ENCODE measurements around the gene ZNF621. TPM values are rescaled to one million over a fixed set of nuclear protein-coding genes. Genes with fewer than 3 reads are reported as not detected.

Gene ZNF621
- total RNA-seq, 1 donor: 19.0 TPM

DNA sequence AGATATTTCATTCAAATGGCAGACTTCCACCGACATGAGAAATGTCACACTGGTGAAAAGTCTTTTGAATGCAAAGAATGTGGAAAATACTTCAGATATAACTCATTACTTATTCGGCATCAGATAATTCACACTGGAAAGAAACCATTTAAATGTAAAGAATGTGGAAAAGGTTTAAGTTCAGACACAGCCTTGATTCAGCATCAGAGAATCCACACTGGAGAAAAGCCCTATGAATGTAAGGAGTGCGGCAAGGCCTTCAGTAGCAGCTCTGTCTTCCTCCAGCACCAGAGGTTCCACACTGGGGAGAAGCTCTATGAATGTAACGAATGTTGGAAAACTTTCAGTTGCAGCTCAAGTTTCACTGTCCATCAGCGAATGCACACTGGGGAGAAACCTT lies 8.6 kb upstream of the ZNF621 start:
- TF ChIP-seq CTCF (IDR thresholded peaks at IDR 0.05; ENCODE audit: insufficient read depth, low read depth, low read length): no peak
- DNase-seq (ENCODE audit: low read depth): peak; percentile 34

DNA sequence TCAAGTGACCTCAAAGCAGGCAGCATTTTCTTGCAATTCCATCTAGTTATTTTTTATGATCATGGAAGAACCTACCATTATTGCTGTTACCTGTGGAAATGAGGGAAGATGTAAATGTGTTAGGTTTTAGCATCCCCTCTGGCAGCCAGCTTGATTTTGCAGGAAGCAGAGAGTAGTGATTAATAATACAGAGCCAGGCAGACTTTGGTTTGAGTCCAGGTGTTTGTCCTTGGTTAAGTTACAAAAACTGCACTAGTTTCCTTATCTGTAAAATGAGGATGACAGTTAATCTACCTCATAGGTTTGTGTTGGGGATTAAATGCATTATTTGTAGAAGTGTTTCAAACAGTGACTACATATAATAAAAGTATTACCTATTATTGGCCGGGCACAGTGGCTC lies 6.7 kb upstream of the ZNF621 start:
- no peak for DNase-seq (ENCODE audit: low read depth)
- TF ChIP-seq CTCF (IDR thresholded peaks at IDR 0.05; ENCODE audit: insufficient read depth, low read depth, low read length): no peak
- H3K4me3 ChIP-seq (ENCODE audit: low read depth, low read length): no peak overlapping the region

More for the DNA sequence above, 8.6 kb upstream of the ZNF621 start:
- no peak overlapping the region for H3K4me3 ChIP-seq (ENCODE audit: low read depth, low read length)

- DNase-seq (ENCODE audit: low read depth): no peak
- no peak for TF ChIP-seq CTCF (IDR thresholded peaks at IDR 0.05; ENCODE audit: insufficient read depth, low read depth, low read length)
- no peak overlapping the region for H3K4me3 ChIP-seq (ENCODE audit: low read depth, low read length)
Observed at GRCh38 chr3:40518848-40519247, 5.9 kb upstream of the ZNF621 start.

- DNase-seq (ENCODE audit: low read depth): no peak
- no peak overlapping the region for H3K4me3 ChIP-seq (ENCODE audit: low read depth, low read length)
- TF ChIP-seq CTCF (IDR thresholded peaks at IDR 0.05; ENCODE audit: insufficient read depth, low read depth, low read length): no peak
Observed at GRCh38 chr3:40521254-40521653, 3.5 kb upstream of the ZNF621 start.

DNA sequence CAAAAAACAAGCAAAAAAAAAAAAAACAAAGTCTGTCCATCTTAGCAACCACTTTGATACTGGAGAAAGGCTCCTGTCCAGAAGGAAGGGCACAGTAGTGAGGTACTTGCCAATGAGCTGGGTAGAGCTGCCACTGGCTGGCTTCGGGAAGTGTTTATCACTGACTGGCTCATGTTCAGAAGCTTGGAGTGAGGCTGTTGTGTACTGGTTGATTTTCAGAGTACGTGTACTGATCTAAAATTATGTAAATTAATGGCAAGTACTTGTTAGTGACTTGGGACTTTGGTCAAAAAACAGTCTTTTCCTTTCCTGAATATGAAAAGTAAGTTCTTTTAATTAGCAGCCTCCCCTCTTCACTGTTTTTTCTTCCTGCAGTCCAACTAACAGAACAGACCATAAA lies 979 bp upstream of the ZNF621 start:
- no peak for TF ChIP-seq CTCF (IDR thresholded peaks at IDR 0.05; ENCODE audit: insufficient read depth, low read depth, low read length)
- no peak overlapping the region for H3K4me3 ChIP-seq (ENCODE audit: low read depth, low read length)
- no peak for DNase-seq (ENCODE audit: low read depth)

DNA sequence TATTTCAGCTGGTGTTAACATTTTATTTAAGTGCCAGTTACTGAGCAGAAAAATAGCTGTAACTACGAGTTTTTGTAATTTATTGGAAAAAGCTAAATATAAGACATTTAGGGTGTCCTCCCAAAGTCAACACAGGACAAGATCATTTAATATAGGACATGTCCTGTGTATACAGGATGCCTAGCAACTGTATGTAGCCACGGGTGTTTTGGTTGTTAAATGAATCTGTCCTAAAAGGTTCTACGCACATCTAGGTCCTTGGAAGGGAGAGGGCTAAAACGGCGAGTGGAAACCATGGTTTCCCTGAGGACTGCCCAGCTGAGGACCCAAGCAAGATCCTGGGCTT lies 565 bp upstream of the ZNF621 start:
- DNase-seq (ENCODE audit: low read depth): no peak
- TF ChIP-seq CTCF (IDR thresholded peaks at IDR 0.05; ENCODE audit: insufficient read depth, low read depth, low read length): no peak

DNA sequence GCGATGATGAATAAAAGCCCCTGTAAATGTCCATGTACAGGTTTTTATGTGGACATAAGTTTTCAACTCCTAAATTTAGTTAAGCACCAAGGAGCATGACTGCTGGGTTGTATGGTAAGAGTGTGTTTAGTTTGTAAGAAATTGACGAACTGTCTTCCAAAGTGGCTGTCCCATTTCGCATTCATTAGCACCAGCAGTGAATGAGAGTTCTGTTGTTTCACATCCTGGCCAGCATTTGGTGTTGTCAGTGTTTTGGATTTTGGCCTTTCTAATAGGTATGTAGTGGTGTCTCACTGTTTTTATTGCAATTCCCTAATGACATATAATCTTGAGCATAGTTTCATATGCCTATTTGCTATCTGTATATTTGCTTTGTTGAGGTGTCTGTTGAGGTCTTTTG lies 3.7 kb downstream of the ZNF621 start:
- DNase-seq (ENCODE audit: low read depth): no peak
- no peak for TF ChIP-seq CTCF (IDR thresholded peaks at IDR 0.05; ENCODE audit: insufficient read depth, low read depth, low read length)
- H3K4me3 ChIP-seq (ENCODE audit: low read depth, low read length): no peak overlapping the region

More for the DNA sequence above, 565 bp upstream of the ZNF621 start:
- H3K4me3 ChIP-seq (ENCODE audit: low read depth, low read length): peak overlapping the region; percentile 95

Data from fibroblast of villous mesenchyme (primary cell).